Cardiac septum (tissue), 1 donor: ENCODE data around the gene RPS28. TPM values are rescaled to one million over a fixed set of nuclear protein-coding genes. Genes with fewer than 3 reads are reported as not detected.
"Not testable (repeated sequence)": the region's sequence is repeated elsewhere in the genome, so short reads cannot be mapped to it uniquely, and the experiment has no call there.

Source experiments
- DNase-seq: peaks from one replicate; pipeline ENCODE4 v3.0.0-alpha.2; 2020; ENCODE audit warnings: low spot score
- intact Hi-C: fragments of 100-400 bp; cut with DNase I; formaldehyde crosslinking; loops from one replicate; pipeline ENCODE4 v1.14.0; 2022
- long read RNA-seq: library from polyadenylated mRNA; unstranded; transcript quantifications from one replicate; pipeline ENCODE4 v2.0.0, GENCODE V29; 2021
- total RNA-seq: library from RNA; stranded (reverse); fragmentation: NEBNext Ultra II Directional; extraction: Animal tissue kit (Norgen Biotek cat#: 25700); gene quantifications from one replicate; pipeline ENCODE4 v1.2.1, GENCODE V29; 2021
- donor health status: DM: no; HTN: no; CAD: no.

The RPS28 gene
- 669 TPM for total RNA-seq
- long read RNA-seq, partial matches to known transcripts = 1 of 7 reads
- long read RNA-seq, other reads (novel, unspliced or antisense) = 2 of 7 reads

GRCh38 chr19:8321067-8321985 is at the start of gene RPS28, which contains the start of gene NDUFA7:
Gene RPS28, plus strand, starts transcription at chr19:8321496. Its CDS starts 35 bp downstream, at chr19:8321531.
Gene NDUFA7, minus strand, starts transcription at chr19:8321375. Its CDS starts 17 bp downstream, at chr19:8321358.
- DNase-seq = peak; percentile 99
- intact Hi-C loops = loop anchor here (2.0 to 5.0 kb wide), 2 partner anchors 15 to 821 kb away; partner anchors contain the start of gene ZNF317

- intact Hi-C loops, DNase-seq: not testable (repeated sequence)
Measured at GRCh38 chr19:8276508-8276907, 44.8 kb upstream of the RPS28 start.

GRCh38 chr19:8291337-8291736 is 30.0 kb upstream of the RPS28 start:
- intact Hi-C loops, DNase-seq: not testable (repeated sequence)

- intact Hi-C loops = no loop called here
- DNase-seq = peak; percentile 84
Measured at GRCh38 chr19:8302357-8302691, 19.0 kb upstream of the RPS28 start.

- intact Hi-C loops = no loop called here
- DNase-seq = peak; percentile 27
Measured at GRCh38 chr19:8302734-8303133, 18.6 kb upstream of the RPS28 start.

- peak; percentile 46 for DNase-seq
- intact Hi-C loops = no loop called here
Measured at GRCh38 chr19:8304841-8305621, 16.3 kb upstream of the RPS28 start.

GRCh38 chr19:8305798-8306197 is 15.5 kb upstream of the RPS28 start:
- intact Hi-C loops = loop anchor here (2.0 kb wide), 1 partner anchor 15 kb away; the partner anchor contains the start of genes NDUFA7 and RPS28

GRCh38 chr19:8306235-8307054 is 14.9 kb upstream of the RPS28 start:
- intact Hi-C loops = loop anchor here (2.0 kb wide), 1 partner anchor 14 kb away; the partner anchor contains the start of genes NDUFA7 and RPS28
- peak; percentile 74 for DNase-seq

More at GRCh38 chr19:8305798-8306197, 15.5 kb upstream of the RPS28 start:
- DNase-seq = peak; percentile 20

GRCh38 chr19:8307400-8307964 is 13.8 kb upstream of the RPS28 start:
- intact Hi-C loops = loop anchor here (2.0 kb wide), 1 partner anchor 13 kb away; the partner anchor contains the start of genes NDUFA7 and RPS28
- DNase-seq = peak; percentile 69

- intact Hi-C loops = loop anchor here (2.0 kb wide), 1 partner anchor 13 kb away; the partner anchor contains the start of genes NDUFA7 and RPS28
- DNase-seq = peak; percentile 94
Measured at GRCh38 chr19:8307965-8308866, 13.1 kb upstream of the RPS28 start, which contains the start of gene CD320. Gene CD320, minus strand, starts transcription at chr19:8308358. Its CDS starts 68 bp downstream, at chr19:8308290.

GRCh38 chr19:8308891-8309291 is 12.4 kb upstream of the RPS28 start:
- intact Hi-C loops = no loop called here
- peak; percentile 10 for DNase-seq

- peak; percentile 60 for DNase-seq
- intact Hi-C loops = no loop called here
Measured at GRCh38 chr19:8310342-8311055, 10.8 kb upstream of the RPS28 start.

GRCh38 chr19:8311461-8312260 is 9.6 kb upstream of the RPS28 start:
- DNase-seq = peak; percentile 72
- intact Hi-C loops = no loop called here

GRCh38 chr19:8314981-8315640 is 6.2 kb upstream of the RPS28 start:
- DNase-seq, intact Hi-C loops: not testable (repeated sequence)

GRCh38 chr19:8316351-8317125 is 4.8 kb upstream of the RPS28 start:
- DNase-seq = no peak
- intact Hi-C loops = no loop called here
